GM10266 (cell line): Measurements from ENCODE around the gene RBFOX2.

ENCODE experiments used
- DNase-seq: peaks from one replicate; pipeline ENCODE4 v3.0.0; 2012; ENCODE audit errors: extremely low spot score
- TF ChIP-seq, protein P1 (sequence below): IDR thresholded peaks from 2 replicates; pipeline ENCODE4 v1.5.1; 2012; ENCODE audit warnings: mild to moderate bottlenecking, low read depth; ENCODE audit not compliant: control insufficient read depth, insufficient read depth; ENCODE audit errors: missing control alignments

RBFOX2 gene

DNA sequence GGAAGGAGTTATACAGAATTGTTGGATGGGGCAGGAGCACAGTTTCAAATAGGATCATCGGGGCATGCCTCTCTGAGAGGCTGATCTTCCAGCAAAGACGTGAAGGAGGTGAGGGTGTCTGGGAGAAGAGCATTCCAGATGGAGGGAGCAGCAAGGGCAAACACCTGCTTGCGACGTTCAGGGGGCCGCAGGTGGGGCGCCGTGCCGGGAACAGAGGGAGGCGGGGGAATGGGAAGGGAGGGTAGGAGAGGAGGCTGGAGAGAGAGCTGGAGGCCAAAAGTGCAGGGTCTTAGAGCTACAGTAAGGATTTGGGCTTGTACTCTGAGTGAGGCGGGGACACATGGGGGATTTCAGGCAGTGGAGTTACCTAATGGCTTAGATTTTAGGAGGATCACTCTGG, 297.3 kb downstream of the RBFOX2 start:
- TF ChIP-seq, protein P1, sequence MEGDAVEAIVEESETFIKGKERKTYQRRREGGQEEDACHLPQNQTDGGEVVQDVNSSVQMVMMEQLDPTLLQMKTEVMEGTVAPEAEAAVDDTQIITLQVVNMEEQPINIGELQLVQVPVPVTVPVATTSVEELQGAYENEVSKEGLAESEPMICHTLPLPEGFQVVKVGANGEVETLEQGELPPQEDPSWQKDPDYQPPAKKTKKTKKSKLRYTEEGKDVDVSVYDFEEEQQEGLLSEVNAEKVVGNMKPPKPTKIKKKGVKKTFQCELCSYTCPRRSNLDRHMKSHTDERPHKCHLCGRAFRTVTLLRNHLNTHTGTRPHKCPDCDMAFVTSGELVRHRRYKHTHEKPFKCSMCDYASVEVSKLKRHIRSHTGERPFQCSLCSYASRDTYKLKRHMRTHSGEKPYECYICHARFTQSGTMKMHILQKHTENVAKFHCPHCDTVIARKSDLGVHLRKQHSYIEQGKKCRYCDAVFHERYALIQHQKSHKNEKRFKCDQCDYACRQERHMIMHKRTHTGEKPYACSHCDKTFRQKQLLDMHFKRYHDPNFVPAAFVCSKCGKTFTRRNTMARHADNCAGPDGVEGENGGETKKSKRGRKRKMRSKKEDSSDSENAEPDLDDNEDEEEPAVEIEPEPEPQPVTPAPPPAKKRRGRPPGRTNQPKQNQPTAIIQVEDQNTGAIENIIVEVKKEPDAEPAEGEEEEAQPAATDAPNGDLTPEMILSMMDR, result no peak
- DNase-seq, result no peak

DNA sequence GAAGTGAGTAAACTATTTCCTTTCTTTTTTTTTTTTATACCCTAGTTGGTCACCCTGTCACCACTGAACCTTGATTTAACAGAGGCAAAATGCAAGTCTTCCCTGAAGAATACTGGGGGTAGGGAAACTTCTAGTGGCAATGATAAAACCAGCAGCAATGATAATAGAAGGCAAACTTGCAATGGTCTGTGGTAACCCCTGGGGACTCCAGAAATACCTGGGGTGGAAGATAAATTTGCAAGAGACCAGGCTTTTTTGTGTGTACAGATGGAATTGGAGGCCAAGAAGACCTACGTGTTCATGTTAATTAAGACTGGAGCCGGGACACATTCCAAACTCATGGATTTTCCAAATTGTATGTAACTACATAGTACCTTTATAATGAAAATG, 299.3 kb downstream of the RBFOX2 start:
- DNase-seq, result no peak
- TF ChIP-seq, protein P1, result no peak

DNA sequence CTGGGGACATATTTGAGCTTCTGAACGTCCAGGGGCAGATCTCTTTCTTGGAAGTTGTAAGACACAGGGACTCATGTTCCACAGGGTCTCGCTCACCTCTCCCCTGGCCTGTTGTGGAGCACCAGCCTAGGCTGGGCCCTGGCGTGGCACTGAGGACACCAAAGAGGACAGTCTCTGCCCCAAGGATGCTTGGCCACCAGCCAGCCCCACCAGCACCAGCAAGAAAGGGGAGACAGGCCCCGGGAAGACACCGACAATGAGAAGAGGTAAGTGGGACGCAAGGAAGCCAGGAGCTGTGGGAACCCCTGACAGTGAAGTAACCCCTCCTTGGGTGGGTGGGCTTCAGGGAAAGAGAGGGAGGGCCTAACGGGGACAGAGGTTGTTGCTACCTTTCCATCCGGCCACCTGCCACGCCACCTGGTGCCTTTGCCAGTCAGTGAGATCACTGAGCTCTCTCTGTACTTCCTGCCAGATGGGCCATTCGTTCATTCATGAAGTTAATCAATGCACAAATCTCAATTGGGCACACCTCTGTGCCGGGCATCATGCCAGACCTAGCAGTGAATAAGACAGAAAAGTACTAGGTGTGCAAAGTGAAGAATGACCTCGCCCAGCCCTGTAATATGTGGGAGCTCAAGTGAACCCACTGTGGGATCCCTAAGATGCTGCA, 299.9 kb downstream of the RBFOX2 start:
- TF ChIP-seq, protein P1, result no peak
- DNase-seq, result no peak

DNA sequence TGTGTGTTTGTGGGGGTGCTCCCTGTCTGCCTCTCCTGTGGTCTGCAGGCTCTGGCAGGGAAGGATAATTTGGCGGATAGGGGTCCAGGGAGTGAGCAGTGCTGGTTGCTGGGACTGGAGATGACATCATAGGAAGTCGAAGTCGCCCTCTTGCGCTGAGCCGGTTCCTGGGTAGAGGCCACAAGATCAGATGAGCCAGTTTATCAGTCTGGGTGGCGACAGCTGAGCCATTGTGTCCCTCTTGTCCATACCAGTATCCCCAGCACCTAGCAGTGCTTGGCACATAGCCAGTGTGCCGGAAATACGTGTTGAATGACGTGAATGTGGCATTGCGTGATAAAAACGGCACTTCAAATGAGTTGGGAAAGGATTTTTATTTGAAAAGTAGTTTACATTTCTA, 301.2 kb downstream of the RBFOX2 start:
- TF ChIP-seq, protein P1, result no peak
- no peak for DNase-seq

DNA sequence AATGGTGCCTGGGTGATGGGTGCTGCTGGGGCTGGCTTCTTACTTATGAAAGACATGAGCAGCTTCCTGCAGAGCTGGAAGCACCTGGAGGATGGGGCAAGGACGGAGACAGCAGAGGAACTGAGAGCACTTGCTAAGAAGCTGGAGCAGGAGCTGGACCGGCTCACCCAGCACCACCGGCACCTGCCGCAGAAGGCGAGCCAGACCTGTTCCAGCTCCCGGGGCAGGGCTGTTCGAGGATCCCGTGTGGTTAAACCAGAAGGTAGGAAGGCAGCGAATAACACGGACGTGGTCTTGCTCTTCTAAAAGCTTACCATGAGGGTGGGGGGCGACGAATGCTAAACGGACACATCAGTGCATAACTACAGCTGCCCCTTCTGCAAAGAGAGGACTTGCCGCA, 301.7 kb downstream of the RBFOX2 start:
- TF ChIP-seq, protein P1, result no peak
- no peak for DNase-seq

DNA sequence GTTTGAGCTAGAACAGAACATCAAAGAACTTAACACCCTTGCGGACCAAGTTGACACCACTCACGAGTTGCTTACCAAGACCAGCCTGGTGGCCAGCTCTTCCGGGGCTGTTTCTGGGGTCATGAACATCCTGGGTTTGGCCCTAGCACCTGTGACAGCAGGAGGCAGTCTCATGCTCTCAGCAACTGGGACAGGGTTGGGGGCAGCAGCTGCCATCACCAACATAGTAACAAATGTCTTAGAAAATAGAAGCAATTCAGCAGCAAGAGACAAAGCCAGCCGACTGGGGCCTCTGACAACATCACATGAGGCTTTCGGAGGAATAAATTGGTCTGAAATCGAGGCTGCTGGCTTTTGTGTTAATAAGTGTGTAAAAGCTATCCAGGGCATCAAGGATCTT, 302.2 kb downstream of the RBFOX2 start:
- DNase-seq, result no peak
- TF ChIP-seq, protein P1, result no peak

DNA sequence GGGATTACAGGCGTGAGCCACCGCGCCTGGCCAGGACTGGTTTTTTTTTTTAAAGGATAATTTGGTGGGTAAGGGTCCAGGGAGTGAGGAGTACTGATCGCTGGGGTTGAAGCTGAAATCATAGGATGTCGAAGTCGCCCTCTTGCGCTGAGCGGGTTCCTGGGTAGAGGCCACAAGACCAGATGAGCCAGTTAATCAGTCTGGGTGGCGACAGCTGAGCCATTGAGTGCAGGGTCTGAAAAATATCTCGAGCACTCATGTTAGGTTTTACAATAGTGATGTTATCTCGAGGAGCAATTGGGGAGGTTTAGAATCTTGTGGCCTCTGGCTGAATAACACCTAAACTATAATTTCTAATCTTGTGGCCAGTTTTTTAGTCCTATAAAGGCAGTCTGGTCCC, 303.1 kb downstream of the RBFOX2 start:
- no peak for DNase-seq
- TF ChIP-seq, protein P1, result no peak
